C4-2B (cell line): ENCODE measurements around the gene XXYLT1.

Source experiments
- H3K27ac ChIP-seq: fragments of 450-650 bp; 2 replicates; pipeline ENCODE4 v1.5.1; 2017
- CTCF ChIP-seq: fragments of 450-650 bp; conservative IDR thresholded peaks from 2 replicates; pipeline ENCODE4 v1.5.1; 2017; ENCODE audit warnings: mild to moderate bottlenecking
- ZFX ChIP-seq: fragments of 450-650 bp; IDR thresholded peaks from 2 replicates; pipeline ENCODE4 v1.6.1; 2017

Gene XXYLT1

GRCh38 chr3:195085356-195086130, 185.4 kb downstream of the XXYLT1 start:
- H3K27ac ChIP-seq = no peak overlapping the region
- TF ChIP-seq ZFX (no peak), CTCF (no peak)

DNA sequence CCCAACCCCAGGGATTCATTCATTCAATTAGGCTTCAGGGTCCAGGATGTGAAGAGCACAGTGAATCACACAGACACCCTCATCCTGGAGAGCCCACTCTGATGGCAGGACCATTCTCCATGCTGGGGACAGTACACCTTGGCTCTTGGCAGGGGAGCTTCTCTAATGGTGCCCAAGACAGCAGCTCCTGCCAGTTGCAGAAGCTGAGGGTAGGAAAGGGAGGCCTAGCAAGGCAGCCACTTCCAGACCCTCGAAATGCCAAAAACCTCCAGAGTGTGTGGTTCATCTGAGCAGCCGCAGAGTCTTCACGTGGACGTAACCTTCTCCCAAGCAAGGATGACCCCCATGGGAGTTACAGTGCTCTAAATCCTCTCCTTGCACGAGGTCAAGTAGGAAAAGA, 186.2 kb downstream of the XXYLT1 start:
- H3K27ac ChIP-seq = no peak overlapping the region
- TF ChIP-seq ZFX (no peak), CTCF (no peak)

GRCh38 chr3:195083659-195084058, 187.3 kb downstream of the XXYLT1 start:
- TF ChIP-seq CTCF (no peak), ZFX (no peak)

DNA sequence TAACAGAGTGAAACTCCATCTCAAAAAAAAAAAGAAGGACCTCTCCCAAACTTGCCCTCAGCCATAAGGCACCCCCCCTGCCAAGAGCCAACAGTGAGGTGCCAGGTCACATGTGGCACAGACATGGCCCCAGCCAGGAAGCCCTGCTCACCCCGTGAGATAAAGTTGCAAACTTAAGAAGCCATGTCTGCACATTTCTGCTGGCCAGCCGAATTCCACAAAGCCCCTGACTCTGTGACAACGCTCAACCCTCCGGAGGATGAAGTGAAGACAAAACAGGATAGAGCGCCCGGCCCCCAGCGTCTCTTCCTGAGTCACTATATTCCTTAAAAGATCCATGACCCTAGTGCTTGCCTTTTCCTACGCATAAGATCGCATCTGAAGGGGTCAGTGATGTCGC, 188.1 kb downstream of the XXYLT1 start:
- H3K27ac ChIP-seq = no peak overlapping the region
- TF ChIP-seq ZFX (no peak), CTCF (no peak)

More at GRCh38 chr3:195083659-195084058, 187.3 kb downstream of the XXYLT1 start:
- H3K27ac ChIP-seq = no peak overlapping the region

GRCh38 chr3:195081242-195081963, 189.6 kb downstream of the XXYLT1 start:
- no peak overlapping the region for H3K27ac ChIP-seq
- TF ChIP-seq ZFX (no peak), CTCF (no peak)

GRCh38 chr3:195080571-195081151, 190.3 kb downstream of the XXYLT1 start:
- TF ChIP-seq CTCF (no peak), ZFX (no peak)
- no peak overlapping the region for H3K27ac ChIP-seq

DNA sequence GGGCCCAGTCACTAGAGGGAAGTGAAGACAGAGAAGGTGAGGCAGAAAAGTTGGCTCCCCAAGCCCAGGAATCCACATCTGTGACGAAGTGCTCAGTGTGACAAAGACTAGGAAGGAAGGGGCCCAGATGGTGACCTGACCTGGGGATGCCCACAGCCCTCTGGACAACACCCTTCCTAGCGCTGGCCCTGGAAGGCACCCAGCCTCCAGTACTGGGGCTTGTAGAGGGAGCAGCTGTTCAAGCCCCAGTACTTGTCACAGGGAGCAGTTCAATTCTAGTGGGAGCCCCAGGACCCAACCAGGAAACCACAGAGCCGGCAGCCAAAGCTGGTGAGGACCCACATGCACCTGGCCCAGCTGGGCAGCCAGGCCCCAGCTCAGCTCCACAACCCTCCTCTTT, 190.8 kb downstream of the XXYLT1 start:
- no peak overlapping the region for H3K27ac ChIP-seq

More for the DNA sequence above, 190.8 kb downstream of the XXYLT1 start:
- no peak for TF ChIP-seq ZFX
- TF ChIP-seq CTCF = no peak
